GM19324 (cell line): ENCODE measurements around the gene BARX2.

ENCODE experiments used
- ATAC-seq: cut with Tn5 transposase; IDR thresholded peaks from one replicate; pipeline ENCODE4 v1.9.1; 2021; ENCODE audit warnings: mild to moderate bottlenecking, moderate library complexity; ENCODE audit not compliant: unreplicated experiment, low FRiP score

BARX2 gene

GRCh38 chr11:129484068-129484467 is 108.4 kb downstream of the BARX2 start:
- no peak for ATAC-seq

DNA sequence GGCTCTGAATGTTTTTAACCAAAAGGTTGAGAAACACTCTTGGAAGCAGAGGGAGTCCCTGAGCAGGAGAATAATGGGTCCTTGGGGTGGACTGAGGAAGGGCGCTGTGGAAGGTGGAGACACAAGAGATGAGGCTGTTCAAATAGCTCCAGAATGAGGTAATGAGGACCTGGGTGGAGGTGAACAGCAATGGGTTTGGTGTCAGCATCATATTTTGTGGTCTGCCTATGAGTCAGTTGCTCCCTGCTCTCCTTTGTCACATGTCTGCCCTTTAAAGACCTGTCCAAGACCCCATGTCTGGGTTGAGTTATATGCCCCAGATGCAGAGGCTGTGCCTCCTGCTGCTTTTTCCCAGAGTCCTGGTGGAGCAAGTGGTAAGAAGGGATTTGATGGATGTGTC is 113.6 kb downstream of the BARX2 start:
- ATAC-seq, result no peak

GRCh38 chr11:129490004-129490403 is 114.4 kb downstream of the BARX2 start:
- ATAC-seq, result no peak

DNA sequence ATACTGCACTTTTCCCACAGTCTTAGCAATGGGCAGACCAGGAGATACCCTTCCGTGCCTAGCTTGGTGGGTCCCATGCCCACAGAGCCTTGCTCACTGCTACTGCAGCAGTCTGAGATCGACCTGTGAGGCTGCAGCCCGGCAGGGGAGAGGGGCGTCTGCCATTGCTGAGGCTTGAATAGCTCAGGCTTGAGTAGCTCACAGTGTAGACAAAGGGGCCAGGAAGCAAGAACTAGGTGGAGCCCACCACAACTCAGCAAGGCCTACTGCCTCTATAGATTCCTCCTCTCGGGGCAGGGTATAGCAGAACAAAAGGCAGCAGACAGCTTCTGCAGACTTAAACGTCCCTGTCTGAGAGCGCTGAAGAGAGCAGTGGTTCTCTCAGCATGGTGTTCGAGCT is 118.1 kb downstream of the BARX2 start:
- ATAC-seq, result no peak
